COLO668 (cell line): Measurements from ENCODE around the gene PREP.
A peak's percentile ranks its signal among the peaks of the same experiment; 100 is the strongest.
"Not testable (repeated sequence)": the region's sequence is repeated elsewhere in the genome, so short reads cannot be mapped to it uniquely, and the experiment has no call there.

Source experiments
- DNase-seq: peaks from one replicate; lab custom pipeline; 2025; ENCODE audit not compliant: unreplicated experiment; lab: John Stamatoyannopoulos, UW

PREP gene

DNA sequence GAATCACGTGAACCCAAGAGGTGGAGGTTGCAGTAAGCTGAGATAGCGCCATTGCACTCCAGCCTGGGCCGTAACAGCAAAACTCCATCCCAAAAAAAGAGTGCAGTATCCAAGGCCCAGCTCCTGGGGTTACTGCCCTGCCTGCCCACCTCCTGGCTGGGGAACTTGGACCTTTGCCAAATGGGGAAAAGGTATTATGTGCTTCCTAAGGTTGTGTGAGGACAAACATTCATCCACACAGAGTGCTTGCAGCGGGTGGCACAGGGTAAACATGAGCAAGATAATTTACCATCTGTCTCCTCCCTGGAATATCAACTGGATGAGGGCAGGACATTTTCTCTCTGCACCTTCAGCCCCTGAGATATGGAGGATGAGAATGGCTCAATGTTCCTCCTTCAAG is 128.2 kb downstream of the PREP start:
- peak; percentile 10 for DNase-seq

DNA sequence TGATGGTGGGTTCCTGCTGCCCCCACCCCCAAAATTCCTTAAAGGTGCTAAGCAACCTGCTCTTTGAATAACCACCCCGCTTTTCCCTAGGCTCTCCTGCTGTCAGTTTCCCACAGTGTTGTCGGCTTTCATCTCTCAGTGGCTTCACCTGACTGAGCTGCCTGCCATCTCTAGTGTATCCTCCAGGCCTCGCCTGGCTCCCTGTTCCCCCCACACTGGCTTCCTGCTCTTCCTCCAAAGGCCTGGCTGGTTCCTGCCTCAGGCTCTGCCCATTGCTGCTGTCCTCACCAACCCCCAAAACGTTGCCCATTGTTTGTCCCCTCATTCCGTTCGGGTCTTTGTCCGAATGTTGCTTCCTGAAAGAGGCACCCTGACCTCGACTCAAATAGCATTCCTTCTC is 129.3 kb downstream of the PREP start:
- DNase-seq: no peak

DNA sequence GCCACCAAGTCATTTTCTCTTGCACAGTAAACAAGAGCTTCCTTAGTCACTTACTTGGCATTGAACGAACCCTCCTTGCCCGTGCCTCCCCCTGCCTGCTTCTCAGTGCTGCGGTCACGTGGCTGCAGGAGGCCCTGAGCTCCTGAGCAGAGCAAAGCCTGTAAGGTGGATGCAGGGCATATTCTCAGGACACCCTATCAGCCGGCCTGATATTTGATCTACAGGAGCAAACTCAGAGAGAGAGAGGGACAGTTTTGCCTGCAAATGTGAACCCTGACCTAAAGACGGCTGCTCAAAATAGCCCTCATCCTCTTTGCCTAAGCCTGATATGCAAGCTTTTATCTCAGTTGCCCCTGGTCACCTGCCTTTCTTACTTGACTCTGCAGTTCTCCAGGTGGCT is 130.1 kb downstream of the PREP start:
- DNase-seq: no peak

DNA sequence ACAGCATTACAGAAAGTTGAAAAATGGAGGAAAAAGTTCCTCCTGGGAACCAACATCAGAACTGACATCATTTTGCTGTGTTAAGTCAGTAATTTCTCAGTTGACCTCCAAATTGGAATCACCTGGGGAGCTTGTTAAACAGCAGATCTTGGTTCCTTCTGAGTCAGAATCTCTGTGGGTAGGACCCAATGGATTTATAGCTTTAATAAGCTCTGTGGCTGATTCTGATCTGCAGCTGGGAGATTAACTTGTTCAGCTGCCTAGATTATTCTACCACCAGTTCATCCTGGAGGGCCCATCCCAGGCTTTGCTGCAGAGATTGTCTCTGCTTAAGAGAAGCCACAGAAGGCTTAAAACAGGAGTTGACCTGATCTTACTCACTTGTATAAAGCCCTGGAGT is 132.4 kb downstream of the PREP start:
- no peak for DNase-seq

DNA sequence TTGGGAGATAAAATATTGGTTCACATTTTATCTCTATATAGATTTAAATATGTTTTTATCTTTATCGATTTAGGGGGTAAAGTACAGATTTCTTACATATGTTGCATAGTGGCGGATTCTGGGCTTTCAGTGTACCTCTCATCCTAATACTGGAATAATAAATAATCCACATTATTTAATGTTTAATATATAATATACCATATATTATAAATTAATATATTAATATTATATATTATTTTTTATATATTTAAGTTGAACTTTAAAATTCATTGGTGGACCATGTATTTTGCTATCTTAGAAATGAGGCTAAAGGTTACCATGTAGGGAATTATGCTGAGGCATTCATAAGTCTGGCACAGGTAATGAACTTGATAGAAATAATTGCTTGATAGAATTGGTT is 133.5 kb downstream of the PREP start:
- DNase-seq: no peak

GRCh38 chr6:105263685-105264610 is 138.9 kb downstream of the PREP start:
- DNase-seq: no peak

DNA sequence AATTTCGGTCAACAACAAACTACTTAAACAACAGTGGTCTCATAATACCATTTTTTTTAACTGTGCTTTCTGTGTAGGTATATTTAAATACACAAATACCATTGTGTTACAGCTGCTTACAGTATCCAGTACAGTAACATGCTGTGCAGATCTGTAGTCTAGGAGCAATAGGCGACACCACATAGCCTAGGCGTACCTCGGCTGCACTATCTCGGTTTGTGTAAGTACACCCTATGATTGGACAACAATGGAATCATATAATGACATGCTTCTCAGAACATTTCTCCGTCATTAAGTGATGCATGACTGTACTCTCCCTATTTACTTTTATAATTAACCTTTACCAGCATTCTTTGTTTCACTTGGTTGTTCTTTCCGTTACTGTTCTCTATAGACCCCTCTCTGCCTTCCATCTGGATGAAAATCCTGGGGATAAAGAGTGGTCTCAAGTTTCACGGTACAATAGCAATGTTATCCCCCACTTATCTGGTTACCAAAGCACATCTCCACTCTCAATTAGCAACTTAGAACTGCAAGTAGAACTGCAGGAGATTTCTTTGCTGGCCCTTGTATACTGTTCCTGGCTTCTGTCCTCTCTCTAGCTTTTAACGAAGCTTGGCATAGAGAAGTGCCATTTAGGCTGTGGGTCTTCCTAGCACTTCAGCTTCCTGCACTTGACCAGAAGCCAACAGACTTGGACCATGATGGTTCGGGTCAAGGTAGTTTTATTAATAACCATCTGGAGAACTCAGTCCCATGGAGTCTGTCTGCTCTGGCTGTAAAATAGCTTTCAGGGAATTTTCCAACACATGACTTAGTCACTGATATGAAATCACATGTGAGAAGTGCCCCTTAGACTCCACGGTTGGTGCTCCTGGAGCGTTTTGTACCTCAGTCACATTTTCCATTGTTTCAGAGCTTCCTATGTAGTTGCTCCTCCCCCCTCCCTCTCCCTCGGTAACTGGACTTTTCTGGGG is 142.7 kb downstream of the PREP start:
- DNase-seq: peak; percentile 13

- no peak for DNase-seq
Measured at GRCh38 chr6:105258816-105259215, 144.1 kb downstream of the PREP start.

GRCh38 chr6:105257340-105257739 is 145.5 kb downstream of the PREP start:
- no peak for DNase-seq

GRCh38 chr6:105256619-105257018 is 146.3 kb downstream of the PREP start:
- DNase-seq: no peak

- DNase-seq: no peak
Measured at GRCh38 chr6:105253787-105254186, 149.1 kb downstream of the PREP start.

DNA sequence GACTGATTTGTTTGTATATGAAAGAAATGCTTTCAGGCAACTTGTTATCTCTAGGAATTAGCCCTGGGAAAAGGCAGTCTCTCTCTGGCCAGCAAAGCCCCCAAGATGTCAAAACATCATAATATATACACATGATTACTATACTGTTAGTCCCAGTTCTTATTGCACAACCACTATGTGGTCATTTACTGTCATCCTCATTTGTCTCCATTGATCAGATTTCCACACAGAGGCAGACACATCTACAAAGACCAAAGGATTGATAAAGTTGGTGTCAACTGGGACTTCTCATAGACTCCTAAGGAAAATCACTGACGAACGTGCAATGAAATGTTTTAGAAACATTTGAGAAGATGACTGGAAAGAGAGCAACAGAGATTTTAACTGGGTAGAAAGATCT is 151.2 kb downstream of the PREP start:
- DNase-seq: no peak

DNA sequence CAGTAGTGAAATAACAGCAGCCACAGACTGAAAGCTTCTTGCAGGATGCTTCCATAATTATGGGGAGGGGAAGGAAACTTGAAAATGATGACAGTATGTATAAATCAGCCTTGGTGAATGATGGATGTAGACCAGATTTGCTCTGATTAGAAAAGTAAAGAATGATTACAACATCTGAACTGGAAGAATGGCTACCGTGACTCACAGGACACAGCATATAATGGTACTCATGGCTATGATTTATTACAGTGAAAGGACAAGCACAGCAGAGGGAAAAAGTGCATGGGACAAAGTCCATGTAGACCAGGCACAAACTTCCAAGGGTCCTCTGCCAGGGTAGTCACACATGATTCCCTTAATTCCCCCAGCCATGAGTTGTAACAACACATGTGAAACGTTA is 152.3 kb downstream of the PREP start:
- no peak for DNase-seq

- DNase-seq: no peak
Measured at GRCh38 chr6:105243487-105243886, 159.4 kb downstream of the PREP start.

DNA sequence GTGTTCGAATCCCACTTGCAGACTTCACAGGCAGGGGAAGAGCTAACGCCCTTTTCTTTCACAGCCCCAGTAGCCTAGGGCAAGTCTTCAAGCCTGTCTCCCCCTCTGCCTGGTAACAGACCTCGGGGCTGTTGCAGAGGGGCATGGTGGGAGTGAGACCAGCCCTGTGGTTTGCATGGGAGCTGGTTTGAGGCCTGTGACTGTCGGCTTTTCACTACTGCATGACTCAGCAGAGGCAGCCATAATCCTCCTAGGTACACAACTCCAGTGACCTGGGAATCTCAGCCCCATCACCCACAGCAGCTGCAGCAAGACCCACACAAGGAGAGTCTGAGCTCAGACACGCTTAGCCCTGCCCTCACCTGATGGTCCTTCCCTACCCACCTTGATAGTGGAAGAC is 167.7 kb downstream of the PREP start:
- DNase-seq: no peak

GRCh38 chr6:105231771-105232170 is 171.1 kb downstream of the PREP start:
- not testable (repeated sequence) for DNase-seq
